T1000 (cell line): Measurements from ENCODE around the gene NAA60.
"Not testable (repeated sequence)": the region's sequence is repeated elsewhere in the genome, so short reads cannot be mapped to it uniquely, and the experiment has no call there.

Experiments used
- DNase-seq: peaks from one replicate; lab custom pipeline; 2025; ENCODE audit warnings: mixed read lengths; lab: John Stamatoyannopoulos, UW

Gene NAA60

DNA sequence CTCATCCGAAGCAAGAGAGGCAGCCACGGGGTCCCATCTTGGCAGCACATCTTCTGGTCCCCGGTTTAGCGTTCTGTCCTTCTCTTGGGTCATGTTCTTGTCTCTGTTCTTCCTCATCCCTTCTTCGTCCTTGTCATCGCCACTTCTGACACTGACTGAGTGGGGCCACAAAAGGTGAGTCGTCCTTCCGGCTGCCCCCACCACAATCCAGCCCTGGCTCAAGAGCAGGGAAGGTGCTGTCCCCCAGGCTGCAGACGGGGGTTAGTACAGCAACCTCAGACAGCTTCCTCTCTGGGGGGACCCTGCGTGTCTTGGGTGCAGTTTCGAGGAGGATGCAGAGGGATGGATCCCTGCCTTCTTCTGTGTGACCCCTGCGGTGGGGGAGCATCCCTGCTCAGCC, 21.8 kb downstream of the NAA60 start:
- no peak for DNase-seq

DNA sequence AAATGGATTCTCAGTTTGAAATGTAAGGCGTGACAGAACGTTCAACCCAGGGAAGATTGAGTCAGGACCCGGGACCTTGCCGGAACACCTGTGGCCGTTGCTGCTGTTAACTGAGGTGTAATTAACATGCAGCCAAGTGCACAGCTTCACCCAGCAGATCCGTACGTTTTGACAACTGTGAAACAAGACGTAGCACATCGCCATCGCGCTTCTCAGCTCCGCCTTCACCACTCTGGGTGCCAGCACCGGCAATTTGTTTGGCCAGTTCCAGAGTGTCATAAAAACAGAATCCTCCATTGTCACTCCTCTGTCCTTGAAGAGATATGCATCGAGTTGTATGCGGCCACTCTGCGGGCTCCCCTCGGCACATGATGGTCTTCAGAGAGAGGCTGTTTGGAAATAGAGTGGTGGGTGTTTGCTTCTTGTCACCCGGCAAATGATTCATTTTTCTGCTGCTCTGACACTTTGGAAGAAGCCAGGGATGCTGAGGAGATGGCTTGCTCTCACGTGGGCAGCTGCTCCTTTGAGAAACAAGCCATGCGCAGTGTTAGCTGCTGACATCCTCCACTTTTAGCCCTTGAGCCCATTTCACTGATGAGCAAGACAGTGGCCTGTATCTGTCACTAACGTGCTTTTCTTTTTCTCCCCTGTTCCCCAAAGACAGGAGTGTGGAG, 22.6 kb downstream of the NAA60 start:
- DNase-seq: no peak

DNA sequence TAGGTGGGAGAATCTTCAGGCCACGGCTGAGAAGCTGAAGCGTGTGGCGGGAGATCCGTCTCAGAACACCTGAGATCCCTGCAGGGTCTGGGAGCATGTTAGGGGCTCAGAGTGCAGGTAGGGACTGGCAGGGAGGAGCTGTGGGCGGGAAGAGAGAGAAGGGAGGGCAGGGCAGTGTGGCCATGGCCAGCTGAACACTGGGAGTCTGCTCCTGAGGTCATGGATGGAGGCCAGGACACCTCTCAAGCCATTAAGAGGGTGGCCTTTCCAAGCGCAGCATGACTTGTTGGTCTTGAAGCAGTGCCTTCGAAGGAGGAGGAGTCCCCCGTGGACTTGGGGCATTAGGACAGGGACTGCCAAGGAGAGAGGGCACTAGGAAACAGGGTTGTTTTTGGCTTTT, 23.7 kb downstream of the NAA60 start:
- DNase-seq: no peak

DNA sequence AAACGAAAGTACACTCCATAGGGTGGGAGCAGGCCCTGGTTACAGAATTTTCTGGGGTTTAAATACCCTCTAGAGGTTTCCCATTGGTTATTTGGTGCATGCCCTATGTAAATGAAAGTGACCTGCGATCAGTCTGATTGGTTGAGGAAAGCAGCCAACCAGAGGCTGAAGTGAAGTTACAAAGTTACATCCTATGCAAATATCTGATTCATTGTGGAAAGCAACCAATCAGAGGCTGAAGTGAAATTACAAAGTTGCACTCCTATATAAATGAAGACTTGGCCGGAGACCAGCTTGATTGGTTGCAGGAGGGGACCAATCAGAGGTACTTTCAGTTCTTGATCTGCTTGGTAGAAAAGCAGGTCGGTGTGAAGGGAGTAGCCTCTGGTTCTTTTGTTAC, 24.4 kb downstream of the NAA60 start:
- no peak for DNase-seq

DNA sequence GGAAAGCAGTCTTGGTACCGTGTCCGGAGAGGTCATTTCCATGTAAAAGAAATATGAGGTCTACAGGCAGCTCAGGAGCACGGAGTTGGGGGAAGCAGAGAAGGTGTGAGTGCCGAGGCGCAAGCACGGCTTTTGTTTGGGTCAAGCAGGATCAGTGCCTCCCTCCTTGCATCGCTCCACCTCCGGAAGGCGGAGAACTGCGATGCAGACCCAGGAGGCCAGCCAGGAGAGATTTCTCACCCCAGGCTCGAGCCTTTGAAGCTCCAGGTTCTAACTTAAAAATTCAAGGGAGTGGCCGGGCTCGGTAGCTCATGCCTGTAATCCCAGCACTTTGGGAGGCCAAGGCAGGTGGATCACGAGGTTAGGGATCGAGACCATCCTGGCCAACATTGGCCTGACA, 25.0 kb downstream of the NAA60 start:
- DNase-seq: no peak

DNA sequence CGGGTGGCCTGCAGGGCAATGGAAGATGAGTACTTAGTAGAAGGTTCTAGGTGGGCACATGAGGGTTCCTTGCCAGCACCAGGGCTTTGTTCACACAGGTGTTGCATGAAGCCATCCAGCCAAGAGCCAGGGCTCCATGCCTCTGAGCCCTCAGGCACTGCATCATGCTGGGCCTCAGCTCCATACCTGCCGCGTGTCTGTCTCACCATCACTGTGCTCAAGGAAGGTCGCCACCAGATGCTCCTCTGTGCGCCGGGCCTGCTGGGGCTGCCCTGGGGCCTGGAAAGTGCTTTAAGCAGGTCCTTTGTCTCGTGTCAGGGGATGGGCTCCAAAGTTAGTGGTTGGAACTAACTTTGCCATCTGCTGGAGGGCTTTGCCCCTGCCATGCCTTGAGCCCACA, 26.3 kb downstream of the NAA60 start:
- DNase-seq: no peak

DNA sequence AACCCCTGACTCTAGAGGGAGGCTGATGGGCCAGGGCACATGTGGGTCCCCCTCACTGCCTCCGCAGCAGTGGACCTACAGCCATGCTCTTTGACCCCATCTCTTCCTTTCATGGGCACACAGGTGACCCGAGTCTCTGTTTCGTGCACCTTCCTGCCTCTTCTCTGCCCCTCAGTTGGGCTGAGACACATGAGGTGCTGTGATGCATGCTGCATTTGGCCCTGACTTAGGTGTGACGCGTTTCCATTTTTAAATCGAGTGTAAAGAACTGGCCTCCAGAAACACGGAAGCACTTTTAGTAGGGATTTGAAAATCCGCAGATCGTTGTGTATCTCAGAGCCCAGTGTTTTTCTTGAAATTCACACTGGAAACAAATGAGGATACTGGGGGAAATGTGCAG, 27.2 kb downstream of the NAA60 start:
- no peak for DNase-seq

DNA sequence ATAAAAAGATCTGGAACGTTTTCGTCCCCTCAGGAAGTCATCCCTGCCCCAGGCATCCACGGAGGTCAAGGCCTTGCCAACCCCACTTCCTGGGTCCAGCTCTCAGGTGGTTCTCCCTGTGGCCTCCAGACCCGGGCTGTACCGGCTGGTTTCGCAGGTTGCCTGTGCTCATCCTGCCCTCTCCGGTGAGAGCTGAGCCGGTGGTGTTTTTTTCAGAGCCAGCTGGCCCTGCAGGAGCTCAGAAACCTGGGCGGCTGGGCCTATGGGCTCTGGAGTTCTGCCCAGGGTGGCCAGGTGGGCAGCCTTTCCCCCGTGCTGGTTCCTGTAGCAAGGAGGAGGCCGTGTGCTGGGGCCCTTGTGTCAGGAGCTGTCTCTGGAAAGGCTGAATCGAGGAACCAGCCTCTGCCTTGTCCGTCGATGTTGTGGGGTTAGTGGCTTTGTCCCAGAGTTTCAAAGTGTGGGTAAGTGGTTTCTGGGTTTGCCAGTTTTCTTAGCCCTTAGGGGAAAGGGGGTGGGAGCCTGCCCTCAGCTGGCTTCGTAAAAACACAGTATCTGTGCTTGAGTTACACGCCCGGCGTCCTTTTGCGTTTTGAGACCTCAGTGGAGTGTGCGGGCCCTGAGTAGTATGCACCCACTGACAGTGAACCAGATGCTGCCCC, 28.2 kb downstream of the NAA60 start:
- DNase-seq: no peak

DNA sequence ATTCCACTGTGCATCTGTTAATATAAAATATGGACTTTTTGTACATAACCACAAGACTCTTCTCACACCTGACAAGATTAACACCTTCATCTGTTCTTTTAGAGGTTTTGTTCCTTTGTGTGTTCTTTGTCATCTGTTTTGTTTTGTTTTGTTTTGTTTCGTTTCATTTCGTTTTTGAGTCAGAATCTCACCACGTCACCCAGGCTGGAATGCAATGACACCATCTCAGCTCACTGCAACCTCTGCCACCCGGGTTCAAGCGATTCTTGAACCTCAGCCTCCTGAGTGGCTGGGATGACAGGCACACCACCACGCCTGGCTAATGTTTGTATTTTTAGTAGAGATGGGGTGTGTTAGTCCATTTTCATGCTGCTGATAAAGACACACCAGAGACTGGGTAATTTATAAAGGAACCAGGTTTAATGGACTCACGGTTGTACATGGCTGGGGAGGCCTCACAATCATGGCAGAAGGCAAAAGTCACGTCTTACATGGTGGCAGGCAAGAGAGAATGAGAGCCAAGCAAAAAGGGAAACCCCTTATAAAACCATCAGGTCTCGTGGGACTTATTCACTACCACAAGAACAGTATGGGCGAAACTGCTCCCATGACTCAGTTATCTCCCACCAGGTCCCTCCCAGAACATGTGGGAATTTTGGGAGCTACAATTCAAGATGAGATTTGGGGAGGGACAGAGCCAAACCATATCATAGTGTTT, 29.6 kb downstream of the NAA60 start:
- no peak for DNase-seq

DNA sequence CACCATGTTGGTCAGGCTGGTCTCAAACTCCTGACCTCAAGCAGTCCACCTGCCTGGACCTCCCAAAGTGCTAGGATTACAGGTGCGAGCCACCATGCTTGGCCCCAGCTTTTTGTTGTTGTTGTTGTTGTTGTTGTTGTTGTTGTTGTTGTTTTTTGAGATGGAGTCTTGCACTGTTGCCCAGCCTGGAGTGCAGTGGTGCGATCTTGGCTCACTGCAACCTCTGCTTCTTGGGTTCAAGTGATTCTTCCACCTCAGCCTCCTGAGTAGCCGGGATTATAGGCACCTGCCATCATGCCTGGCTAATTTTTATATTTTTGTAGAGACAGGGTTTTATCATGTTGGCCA, 30.1 kb downstream of the NAA60 start:
- not testable (repeated sequence) for DNase-seq

DNA sequence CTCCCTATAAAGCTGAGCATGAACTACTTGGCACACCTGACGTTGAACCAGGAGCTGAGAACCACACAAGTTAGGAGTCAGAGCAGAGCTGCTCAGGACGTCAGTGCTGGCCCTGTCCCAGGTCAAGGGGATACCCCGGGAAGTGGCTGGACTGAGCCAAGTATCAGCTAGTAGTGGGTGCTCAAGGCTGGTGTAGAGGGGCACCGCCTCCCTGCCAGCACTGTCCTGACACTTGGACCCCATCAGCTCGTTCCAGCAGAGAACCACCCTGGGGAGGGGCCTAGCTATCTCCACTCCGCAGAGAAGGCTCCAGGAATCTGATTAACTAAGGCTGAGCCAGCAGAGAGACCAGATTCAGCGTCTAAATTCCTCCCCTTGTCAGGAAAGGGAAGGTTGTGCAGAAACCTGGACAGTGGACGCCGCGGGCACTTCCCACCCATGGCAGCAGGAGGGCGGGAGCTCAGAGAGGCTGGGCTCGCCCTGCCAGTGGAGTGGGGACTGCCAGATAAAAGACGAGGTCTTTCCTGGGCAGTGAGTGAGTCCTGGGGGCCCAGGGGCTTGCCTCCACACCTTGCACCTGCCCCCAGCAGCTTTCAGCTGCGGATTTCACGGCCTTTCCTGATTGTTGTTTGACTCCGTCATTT, 30.8 kb downstream of the NAA60 start:
- DNase-seq: no peak

DNA sequence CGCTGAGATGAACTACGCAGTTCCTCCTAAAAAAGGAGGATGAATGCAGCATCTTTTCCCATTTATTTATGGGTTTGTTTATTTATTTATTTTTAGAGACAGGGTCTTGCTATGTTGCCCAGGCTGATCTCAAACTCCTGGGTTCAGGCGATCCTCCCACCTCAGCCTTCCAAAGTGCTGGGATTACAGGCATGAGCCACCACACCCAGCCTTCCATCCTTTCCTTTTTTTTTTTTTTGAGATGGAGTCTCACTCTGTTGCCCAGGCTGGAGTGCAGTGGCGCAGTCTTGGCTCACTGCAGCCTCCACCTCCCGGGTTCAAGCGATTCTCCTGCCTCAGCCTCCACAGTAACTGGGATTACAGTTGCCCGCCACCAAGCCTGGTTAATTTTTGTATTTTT, 31.4 kb downstream of the NAA60 start:
- DNase-seq: not testable (repeated sequence)

DNA sequence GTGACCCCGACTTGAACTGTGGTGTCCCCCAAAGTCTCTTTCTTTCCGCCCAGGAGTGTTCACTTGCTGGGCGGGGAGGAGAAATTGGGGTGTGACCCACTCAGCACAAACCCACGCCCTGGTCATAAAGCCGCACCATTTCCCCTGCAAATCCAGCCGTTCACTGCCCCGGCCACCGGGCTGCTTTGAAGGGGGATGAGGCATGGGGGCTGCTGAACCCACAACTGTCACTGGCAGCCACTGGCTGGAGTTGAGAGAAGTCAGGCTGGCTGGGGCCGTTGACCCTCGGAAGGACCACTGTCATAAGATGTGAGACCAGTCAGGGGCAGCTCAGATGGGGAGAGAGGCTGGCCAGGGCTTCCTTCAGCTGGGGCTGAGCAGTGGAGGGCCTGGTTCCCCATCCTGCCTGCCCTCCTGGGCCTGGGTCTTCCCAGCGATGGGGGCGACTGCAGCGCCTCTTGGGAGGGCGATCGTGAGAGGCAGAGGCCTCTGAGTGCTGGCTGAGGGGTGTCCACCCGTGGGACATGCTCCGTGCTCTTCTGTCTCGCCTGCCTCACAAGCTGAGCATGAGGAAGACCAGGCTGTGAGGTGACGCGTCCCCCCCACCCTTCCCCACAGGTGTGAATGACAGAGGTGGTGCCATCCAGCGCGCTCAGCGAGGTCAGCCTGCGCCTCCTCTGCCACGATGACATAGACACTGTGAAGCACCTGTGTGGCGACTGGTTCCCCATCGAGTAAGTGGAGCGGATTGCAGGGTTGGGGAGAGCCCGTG, 32.3 kb downstream of the NAA60 start:
- DNase-seq: no peak

DNA sequence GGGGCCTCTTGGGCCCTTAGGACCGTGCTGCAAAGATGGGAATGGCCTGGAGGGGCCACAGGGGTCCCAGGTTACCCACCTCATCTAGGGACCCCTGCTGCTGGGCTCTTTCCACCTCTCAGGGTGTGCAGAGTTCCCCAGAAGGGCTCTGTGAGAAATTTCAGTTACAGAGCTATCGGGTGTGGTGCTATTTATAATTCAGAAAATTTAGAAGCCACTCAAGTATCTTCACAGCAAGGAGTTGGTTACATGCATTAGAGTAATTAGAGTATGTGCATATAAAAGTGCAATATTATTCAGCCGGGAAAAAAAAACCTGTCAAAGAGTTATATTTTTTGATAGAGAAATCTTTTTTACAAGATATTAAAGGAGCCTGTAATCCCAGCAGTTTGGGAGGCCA, 32.9 kb downstream of the NAA60 start:
- no peak for DNase-seq

DNA sequence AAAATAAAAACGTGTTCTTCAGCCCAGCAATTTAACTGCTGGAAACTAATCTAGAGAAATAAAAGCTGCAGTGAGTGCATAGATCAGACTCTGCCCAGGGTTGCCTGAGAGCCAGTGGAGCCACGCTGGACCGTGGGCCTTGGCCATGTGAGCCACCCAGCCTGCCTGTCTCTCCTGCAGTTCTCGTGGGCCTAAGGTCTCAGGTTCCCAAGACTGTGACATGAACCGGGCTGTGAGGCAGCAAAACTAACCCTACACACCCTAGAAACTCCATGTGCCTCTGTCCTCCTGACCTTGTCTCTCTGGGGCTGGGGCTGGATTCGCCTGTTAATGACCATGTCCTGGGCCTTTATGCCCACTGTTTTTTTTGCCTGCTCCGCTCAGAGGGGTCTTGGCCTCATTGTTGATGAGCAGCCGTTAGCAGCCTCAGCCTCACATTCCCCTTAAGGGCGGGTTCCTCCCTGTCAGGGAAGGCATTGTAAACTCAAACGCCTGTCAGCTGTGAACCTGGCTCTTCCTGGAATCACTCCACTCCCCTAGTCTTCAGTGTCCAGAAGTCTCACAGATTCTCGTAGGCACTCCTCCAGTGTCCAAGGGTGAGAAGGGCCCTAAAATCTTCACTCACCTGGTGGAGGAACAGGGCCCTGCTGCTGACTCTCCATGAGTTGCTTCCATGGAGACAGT, 34.9 kb downstream of the NAA60 start:
- DNase-seq: no peak

DNA sequence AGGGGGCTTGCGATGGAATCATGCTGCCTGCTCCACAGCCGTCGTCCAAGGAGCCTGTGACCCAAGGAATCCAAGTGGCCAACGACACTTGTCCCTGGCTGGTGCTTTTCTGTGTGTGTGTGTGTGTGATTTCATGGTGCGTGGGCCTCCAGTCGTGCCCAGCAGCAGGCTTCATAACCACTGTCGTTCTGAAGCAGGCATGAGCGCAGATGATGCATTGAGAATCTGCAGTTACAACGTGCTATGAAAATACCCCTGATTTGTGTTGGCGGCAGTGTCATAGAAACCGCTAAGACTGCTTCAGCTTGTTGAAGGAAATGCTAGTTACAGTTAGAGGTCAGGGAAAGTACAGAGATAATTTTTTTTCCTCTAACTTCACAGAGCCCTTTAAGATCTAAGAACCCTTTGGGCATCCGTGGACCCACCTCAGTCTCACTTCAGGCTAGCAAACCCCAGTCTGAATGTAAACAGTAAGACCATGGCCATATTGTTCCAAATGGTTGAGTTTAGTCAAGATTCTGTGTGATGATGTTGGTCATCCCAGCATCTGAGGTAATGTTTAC, 36.3 kb downstream of the NAA60 start:
- DNase-seq: no peak

DNA sequence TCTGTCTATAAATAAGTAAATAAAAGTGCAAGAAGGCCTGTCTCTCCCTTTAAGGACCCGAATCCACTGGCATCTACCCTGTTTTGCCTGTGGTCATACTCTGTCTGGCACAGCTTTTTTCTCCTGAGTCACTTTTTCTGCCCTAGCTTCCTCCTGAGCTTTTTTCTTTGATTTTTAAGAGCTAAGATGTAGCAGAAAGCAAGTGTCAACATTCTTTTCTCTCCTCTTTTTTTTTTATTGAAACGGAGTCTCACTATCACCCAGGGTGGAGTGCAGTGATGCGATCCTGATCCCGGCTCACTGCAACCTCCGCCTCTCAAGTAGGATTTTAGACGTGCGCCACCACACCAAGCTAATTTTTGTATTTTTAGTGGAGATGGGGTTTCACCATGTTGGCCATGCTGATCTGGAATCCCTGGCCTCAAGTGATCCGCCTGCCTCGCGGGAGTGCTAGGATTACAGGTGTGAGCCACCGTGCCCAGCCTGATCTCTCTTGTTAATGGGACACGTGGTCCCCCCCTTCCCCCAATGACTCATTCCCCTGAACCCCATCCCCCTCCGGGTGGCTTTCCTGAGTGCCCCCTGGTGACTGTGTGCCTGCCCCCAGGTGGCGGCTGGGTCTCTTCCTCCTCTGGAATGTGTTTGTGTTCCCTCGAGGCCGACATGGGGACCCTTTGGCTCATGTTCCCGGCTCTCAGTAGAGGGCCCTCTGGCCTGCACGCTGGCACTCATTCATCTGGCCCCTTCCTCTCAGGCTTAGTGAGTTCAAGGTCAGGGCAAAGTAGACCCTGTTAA, 37.6 kb downstream of the NAA60 start:
- DNase-seq: no peak

DNA sequence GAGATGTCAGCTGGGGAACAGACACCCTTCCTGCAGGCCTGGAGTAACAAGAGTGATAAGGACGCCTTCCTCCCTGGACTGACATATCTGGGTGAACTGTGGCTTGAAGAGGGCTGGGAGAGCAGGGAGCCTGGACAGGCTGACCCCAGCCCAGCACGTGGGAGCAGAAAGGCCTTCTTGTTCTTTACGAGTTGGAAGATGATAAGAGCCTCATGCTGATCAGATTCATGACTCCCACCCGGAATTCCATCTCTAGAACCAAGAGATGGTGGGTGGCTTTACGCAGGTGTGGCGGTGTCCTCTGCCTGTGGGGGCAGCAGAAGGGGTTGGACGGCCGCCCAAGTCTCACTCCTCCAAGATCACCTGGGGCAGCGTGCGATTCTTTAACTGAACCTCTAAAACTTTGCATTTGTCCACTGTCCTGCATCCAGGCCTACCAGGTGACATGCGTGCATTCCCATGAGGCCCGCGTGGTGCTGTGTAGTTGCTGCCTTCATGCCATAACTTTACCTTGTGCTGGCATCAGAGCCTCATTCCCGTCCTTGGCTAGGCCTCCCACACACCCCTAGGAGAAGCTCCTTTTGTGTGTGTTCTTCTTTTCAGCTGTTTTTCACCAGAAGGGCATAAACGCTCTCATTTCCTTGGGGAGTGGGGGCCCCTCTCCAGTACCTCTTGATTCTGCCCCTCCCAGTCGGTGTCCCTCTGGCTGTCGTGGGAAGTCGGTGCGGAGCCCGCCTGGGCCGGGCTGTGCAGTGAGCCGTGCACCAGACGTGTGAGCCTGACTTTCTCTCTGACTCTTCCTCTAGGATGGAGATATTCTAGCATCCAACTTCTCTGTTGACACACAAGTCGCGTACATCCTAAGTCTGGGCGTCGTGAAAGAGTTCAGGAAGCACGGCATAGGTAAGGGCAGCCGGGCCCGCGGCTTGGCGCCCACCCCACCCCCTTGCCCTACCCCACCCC, 38.5 kb downstream of the NAA60 start:
- no peak for DNase-seq

DNA sequence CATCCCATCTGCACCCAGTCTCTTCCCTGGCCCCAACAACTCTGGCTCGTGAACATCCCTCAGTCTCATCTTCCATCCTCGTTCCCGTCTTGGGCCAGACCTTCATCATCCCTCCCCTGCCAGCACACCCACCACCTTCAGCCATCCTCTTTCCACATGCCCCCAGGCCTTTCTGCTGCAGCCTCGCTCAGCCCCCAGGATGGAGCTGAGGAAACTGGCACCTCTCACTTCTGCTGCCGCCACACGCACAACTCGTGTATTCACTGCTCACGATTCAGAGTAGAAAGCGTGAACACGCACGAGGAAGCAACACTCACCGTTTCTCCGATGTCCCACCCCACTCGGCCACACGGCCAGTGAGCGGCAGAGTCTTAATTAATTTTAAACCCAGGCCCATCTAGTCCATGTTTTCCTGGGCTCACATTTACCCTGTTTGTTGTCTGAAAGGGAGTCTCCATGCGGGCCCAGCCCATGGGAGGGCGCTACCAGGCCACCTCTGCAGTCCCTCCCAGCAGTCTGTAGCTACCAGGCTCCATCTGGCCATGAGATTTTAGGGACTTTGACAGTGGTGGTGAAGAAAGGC, 39.3 kb downstream of the NAA60 start:
- no peak for DNase-seq
